RPMI8226 (cell line): ENCODE data around the gene ITGA2.
"Not testable (repeated sequence)": the region's sequence is repeated elsewhere in the genome, so short reads cannot be mapped to it uniquely, and the experiment has no call there.

Experiments used
- DNase-seq: peaks from one replicate; pipeline ENCODE4 v3.0.0-alpha.2; 2015

ITGA2 gene

DNA sequence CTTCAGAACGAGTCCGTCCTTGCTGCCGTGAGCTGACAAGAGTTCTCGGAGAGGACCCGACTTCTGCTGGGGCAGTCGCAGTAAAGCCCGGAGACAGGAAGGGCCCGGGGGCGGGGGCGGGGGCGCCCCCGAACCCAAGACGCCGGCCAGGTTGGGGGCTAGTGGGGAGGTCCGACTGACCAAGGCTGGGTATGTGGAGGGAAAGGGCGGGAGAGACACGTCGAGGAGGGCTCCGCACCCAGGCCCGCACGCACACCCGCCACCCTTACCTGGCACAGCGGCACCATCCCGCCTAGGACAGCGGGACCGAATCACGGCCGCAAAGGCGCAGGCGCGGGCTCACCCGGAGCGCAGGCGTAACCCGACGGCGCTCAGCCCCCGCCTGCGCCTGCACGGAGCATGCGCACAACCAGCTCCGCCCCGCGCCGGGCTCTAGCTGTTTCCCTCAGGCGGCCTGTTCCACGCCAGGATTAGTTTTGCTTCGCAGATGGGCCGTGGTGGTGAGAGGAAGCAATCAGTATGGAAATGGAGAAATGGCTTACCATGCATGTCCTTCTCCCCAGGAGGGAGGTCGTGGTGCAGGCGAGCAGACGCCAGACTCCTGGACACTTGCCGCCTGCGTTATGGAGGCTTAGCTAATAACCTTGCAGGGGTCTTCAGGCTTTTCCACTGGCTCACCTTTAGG is 120.4 kb downstream of the ITGA2 start, which contains the start of gene MOCS2:
Gene MOCS2, minus strand, starts transcription at position 315 of the 685 bp plus-strand sequence. CDS start 2,583 bp downstream, outside the sequence.
- peak; percentile 97 for DNase-seq

GRCh38 chr5:53110156-53110555 is 121.0 kb downstream of the ITGA2 start:
- no peak for DNase-seq

DNA sequence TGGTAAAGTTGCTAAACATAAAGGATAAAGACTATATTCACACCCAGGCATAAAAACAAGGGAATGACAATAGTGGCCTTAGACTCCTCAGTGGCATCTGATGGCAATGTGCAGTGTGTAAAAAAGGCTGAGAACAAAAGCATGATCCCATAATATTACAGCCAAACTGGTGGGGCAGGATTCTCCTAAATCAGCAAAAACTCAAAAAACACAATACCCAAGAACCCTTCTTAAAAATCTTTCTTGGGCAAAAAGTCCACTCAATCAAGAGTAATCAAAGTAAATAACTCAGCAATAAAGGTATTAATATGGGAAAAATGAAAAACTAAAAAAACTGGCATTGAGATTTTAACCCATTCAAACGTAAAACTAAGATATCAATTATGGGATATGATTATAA is 122.0 kb downstream of the ITGA2 start:
- DNase-seq = no peak

DNA sequence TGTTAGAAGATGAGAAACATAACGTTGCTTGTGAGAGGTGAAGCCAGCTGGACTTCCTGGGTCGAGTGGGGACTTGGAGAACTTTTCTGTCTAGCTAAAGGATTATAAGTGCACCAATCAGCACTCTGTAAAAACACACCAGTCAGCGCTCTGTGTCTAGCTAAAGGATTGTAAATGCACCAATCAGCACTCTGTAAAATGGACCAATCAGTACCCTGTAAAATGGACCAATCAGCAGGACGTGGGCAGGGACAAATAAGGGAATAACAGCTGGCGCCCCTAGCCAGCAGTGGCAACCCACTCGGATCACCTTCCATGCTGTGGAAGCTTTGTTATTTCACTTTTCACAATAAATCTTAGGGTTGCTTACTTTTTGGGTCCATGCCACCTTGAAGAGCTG is 123.2 kb downstream of the ITGA2 start:
- DNase-seq = not testable (repeated sequence)

DNA sequence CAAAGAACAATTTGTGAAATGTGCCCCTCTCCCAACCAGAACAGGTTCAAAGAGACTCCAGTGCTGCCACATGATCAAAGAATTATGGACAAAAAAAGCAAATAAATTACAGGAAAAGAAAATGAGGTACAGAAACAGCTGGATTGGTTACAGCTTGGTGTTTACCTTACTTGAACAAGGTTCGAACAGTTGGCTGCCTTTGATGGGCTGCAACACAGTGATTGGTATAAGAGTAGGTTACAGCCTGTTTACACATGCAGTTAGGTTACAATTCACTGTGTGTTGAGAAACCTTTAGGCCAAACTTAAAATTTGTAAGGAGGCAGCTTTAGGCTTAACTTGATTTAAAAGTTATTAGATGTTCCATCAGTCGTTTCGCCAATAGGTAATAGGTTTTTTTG is 123.8 kb downstream of the ITGA2 start:
- DNase-seq = no peak

DNA sequence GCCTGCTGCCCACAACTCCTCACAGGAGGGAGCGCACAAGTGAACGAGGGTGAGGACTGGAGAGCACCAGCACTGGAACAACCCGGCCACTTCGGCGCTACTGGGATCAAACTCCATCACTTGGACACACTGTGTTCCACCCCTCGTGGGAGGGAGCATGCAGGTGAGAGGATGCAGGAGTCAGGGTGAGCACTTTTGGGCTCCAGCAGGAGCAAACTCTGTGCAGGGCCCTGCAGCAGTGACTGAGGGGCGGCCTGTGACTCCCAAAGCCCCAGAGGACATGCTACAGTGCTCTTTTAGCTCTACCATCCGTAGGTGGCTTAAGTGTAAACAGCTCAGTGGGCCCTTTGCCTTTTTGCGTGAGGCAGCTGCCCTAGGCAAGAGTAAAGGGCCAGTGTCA is 124.8 kb downstream of the ITGA2 start:
- no peak for DNase-seq

DNA sequence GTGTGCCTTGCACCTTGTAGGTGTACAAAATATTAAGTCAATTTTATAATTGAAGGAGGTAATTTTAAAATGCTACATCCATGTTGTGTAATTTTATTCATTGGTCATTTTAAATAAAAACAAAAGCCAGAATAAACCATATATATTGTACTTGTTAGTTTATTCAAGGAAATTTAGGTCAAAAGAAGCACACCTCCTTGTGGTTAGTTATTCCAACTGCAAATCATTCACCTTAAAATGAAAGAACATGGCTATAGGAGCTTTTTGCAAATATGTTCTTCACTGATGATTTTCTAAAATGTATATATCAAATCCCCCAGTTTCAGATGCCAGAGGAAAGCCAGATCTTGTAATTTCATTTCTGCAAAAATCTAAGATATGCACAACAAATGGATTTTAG is 125.8 kb downstream of the ITGA2 start:
- DNase-seq = no peak

DNA sequence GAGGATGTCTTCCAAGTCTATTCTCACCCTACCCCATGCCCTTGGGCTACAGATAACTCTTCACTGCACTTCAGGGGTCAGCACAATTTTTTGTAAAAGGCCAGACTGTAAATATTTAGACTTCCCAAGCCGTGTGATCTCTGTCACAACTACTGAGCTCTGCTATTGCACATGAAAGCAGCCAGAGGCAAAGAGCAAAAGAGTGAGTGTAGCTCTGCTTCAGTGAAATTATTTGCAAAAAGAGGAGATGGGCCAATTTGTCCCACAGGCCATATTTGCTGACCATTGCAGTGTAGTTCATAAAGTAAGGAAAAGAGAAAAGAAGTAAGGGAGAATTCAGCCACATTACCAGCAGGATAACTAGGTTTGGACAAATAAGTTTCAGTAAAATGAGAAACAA is 127.4 kb downstream of the ITGA2 start:
- no peak for DNase-seq

- DNase-seq = no peak
Measured at GRCh38 chr5:53118879-53119278, 129.7 kb downstream of the ITGA2 start.

- no peak for DNase-seq
Measured at GRCh38 chr5:53120165-53120564, 131.0 kb downstream of the ITGA2 start.

DNA sequence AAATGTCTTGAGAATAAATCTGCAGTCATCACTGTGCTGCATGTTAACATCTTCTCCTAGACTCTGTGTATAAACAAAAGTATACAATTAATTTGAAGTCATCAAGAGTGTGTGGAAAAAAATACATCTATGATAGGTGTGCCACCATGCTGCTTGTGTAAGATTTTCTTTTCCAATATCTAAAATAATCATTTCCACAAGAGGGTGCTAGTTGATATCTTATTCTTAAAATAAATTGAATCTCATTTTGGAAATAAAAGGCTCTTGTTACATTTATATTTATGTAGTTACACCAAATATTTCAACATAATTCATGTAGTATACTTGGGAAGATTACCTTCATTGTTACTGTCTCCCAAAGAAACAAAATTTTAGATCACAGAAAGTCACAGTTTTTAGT is 134.6 kb downstream of the ITGA2 start:
- DNase-seq = no peak

DNA sequence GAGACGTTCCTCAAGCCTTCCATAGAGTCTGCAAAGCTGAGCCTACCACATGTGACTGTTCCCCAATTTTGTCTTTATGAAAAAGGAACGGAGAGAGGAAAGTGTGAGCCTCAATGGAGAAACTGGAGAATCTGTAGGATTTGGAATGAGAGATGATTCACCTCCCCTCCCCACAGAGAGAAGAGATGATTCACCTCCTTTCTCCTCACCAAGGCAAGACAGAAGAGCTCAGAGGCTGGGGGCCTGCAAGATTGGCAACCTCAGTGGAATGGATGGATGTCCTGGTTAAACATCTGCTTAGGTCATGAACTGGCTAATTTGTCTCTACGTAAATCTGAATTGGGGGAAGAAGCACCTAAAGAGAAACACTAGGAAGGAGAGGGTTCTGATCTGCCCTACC is 137.4 kb downstream of the ITGA2 start:
- DNase-seq = no peak

GRCh38 chr5:53127107-53127506 is 138.0 kb downstream of the ITGA2 start:
- no peak for DNase-seq

DNA sequence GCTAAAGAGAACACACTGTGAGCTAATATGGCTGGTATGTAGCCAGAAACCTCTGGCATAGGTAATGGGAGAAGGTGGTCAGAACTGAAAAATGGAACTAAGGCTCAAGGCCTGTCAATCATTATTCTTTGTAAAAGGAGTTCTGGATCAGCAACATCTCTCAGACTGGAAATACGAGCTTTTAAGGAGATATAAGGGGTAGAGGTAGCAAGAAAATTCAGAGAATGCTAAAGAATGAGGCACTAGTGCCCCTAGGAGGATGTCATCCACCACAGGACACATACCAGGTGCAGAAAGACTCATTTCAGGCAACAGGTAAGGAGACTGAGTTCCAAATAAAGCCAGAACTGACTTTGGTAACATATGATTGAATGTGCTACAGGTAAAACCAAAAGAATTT is 139.3 kb downstream of the ITGA2 start:
- DNase-seq = no peak

DNA sequence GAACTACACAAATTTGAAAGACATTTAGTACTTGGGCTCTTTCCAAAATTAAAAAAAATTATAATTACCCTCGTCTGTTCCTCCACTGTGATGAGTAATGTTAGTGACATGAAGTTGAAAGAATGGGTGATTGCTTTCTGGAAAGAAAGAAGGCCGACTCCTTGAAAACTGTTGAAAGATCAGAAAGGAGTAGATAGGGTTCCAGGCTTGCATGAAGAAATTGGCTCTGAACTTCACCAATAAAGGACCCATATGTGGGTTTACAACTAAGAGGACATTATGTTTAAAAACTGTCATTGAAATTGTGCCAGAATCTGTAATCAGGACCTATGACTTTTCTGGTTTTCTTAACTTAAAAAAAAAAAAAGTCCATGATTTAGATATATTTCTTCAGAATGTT is 141.1 kb downstream of the ITGA2 start:
- DNase-seq = no peak

GRCh38 chr5:53133020-53133419 is 143.9 kb downstream of the ITGA2 start:
- no peak for DNase-seq
